Common myeloid progenitor, CD34-positive (primary cell): ENCODE data around the gene FAM124B.

ENCODE experiments used
- CTCF ChIA-PET: fragments of 350-600 bp; sonication (Branson Sonifier 250); formaldehyde crosslinking; loops from one replicate; lab custom pipeline; 2021; ENCODE audit warnings: antibody characterized with exemption; lab: Charles Lee
- POLR2A ChIA-PET: fragments of 350-600 bp; sonication (Branson Sonifier 250); formaldehyde crosslinking; loops from one replicate; lab custom pipeline; 2021; ENCODE audit warnings: antibody characterized with exemption; lab: Charles Lee
- DNase-seq, 3 donors: peaks; one replicate each; pipeline versions ENCODE4 v3.0.0 to v3.0.0-alpha.2; 2013
- H3K27ac ChIP-seq, 2 experiments: 1 replicate in 1 of 2; 2 replicates in 1 of 2; pipeline ENCODE4 v1.7.0; 2013; ENCODE audit warnings: inconsistent platforms in 2 of 2, low read length in 2 of 2, mild to moderate bottlenecking in 2 of 2, low read depth in 1 of 2, moderate library complexity in 1 of 2; ENCODE audit not compliant: severe bottlenecking in 2 of 2, insufficient read depth in 1 of 2, poor library complexity in 1 of 2
- H3K27me3 ChIP-seq, 5 experiments: replicated peaks in 2 of 5; 1 replicate in 3 of 5; 2 replicates in 2 of 5; pipeline versions ENCODE4 v1.6.1 to v1.7.0; 2013; ENCODE audit warnings: low read length in 4 of 5, mild to moderate bottlenecking in 2 of 5, moderate library complexity in 2 of 5, inconsistent platforms in 1 of 5; ENCODE audit not compliant: insufficient read depth in 5 of 5, control insufficient read depth in 4 of 5
- H3K36me3 ChIP-seq, 4 experiments: 1 replicate in 2 of 4; 2 replicates in 2 of 4; pipeline versions ENCODE4 v1.6.1 to v1.7.0; 2013; ENCODE audit warnings: low read length in 3 of 4, control low read depth in 1 of 4, mild to moderate bottlenecking in 1 of 4; ENCODE audit not compliant: control insufficient read depth in 4 of 4, insufficient read depth in 4 of 4
- H3K4me1 ChIP-seq, 4 experiments: 1 replicate in 3 of 4; 2 replicates in 1 of 4; pipeline versions ENCODE4 v1.6.1 to v1.7.1; 2013; ENCODE audit warnings: low read length in 3 of 4, mild to moderate bottlenecking in 3 of 4, control low read depth in 1 of 4, inconsistent platforms in 1 of 4, moderate library complexity in 1 of 4; ENCODE audit not compliant: control insufficient read depth in 4 of 4, insufficient read depth in 4 of 4; ENCODE audit errors: control extremely low read depth in 1 of 4
- H3K4me3 ChIP-seq, 7 experiments: 1 replicate in 4 of 7; 2 replicates in 3 of 7; pipeline versions ENCODE4 v1.5.1 to v1.7.0; 2013; ENCODE audit warnings: mild to moderate bottlenecking in 7 of 7, low read length in 6 of 7, moderate library complexity in 6 of 7, inconsistent platforms in 2 of 7, low read depth in 2 of 7, control low read depth in 1 of 7; ENCODE audit not compliant: insufficient read depth in 4 of 7, control insufficient read depth in 1 of 7; ENCODE audit errors: extremely low read depth in 1 of 7
- H3K9me3 ChIP-seq, 5 experiments: 1 replicate in 4 of 5; 2 replicates in 1 of 5; pipeline versions ENCODE4 v1.6.1 to v1.7.1; 2013; ENCODE audit warnings: low read length in 4 of 5, mild to moderate bottlenecking in 2 of 5, inconsistent platforms in 1 of 5, low read depth in 1 of 5, moderate library complexity in 1 of 5; ENCODE audit not compliant: control insufficient read depth in 4 of 5, insufficient read depth in 2 of 5; ENCODE audit errors: control extremely low read depth in 1 of 5
- WGBS: methylation state at CpG from one replicate; pipeline ENCODE4 v1.1.5; 2013; ENCODE audit not compliant: insufficient coverage; 5-methylcytosine and 5-hydroxymethylcytosine counted together

Gene FAM124B

DNA sequence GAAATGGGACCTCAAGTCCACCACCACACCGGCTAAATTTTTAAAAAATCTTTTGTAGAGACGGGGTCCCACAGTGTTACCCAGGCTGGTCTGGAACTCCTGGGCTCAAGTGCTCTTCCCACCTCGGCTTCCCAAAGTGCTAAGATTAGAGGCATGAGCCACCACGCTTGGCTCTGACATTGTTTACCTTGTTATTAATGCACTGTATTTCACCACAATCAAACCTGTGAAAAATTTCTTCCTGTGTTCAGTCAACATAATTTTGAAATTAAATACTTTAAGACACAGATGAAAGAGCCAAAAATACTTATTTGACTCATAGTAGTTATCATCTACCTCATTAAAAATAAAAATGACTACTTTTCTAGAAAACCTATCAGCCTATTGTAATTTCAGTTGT is 16.0 kb upstream of the FAM124B start:
- peaks cover 0 to 3% (median 0%) of the 10 kb centered on the region in 5 experiments for H3K9me3 ChIP-seq
- no peaks in the 10 kb centered on the region for H3K36me3 ChIP-seq
- H3K27me3 ChIP-seq: no peaks in the 10 kb centered on the region
- H3K4me3 ChIP-seq: no peak overlapping the region
- WGBS: 100% methylated on average over 4 of the region's 4 CpGs
- no peak for DNase-seq
- ChIA-PET CTCF (interaction anchor here (0.6 to 2.6 kb wide), 3 partner anchors 16 to 18 kb away, joined by 3 to 6 read pairs (median 4); partner anchors contain the start of gene FAM124B), POLR2A (no interaction called here)
- no peaks in the 10 kb centered on the region for H3K4me1 ChIP-seq
- H3K27ac ChIP-seq: no peak overlapping the region

DNA sequence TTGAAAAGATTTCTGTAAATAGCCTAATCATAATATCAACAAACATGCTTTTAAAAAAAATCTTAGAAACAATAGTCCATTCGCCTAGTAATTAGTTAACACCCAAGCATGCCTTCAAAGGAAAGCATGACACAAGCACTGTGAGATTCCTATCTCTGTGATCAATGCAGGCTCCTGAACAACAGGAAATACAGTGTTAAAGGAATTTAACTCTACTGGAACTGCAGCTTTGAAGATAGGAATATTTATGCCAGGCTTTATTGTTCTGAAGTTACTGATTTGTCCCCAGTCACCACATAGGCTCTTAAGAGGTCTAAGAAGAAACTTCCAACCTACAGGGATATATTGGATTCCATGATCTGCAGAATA is 15.4 kb upstream of the FAM124B start:
- CTCF ChIA-PET: interaction anchor here (0.6 to 2.3 kb wide), 3 partner anchors 16 to 33 kb away, joined by 3 to 12 read pairs (median 4); no protein-coding TSS in a partner anchor

DNA sequence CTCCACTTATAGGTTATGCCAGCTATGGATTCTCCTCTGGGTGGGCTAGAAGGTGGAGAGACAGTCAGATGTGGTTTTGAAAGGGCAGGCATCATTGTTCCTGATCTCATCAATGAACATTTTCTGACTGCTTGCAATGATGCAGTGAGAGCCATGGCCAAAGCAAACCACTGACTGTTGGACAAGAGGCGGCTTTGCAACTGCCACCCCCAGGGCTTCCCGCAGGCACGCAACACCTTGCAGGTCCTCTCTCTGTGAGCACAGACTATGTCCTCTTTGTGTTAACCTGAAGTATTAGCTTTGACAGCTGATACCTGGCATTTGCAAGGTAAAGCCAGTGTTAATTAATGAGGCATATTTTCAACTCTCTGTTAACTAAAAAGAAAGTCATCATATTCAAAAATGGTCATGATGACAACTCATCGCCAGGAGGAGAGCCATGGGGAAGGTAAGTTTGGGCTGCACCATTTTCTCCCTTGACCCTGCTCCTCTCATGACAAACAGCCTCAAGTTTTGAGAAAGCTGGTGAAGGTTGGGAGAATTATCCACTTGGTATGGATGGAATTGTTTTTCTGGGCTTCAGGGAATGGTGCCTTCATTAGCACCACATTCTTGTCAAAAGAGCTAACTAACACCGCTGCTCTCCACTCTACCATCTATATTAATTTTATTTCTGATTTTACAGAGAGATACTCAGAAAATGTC is 14.9 kb upstream of the FAM124B start:
- no peak overlapping the region for H3K27ac ChIP-seq
- no peaks in the 10 kb centered on the region for H3K27me3 ChIP-seq
- H3K36me3 ChIP-seq: no peaks in the 10 kb centered on the region
- no peak overlapping the region for H3K4me3 ChIP-seq
- peaks cover 0 to 3% (median 0%) of the 10 kb centered on the region in 5 experiments for H3K9me3 ChIP-seq
- no peak for DNase-seq
- peaks cover 0 to 2% (median 0%) of the 10 kb centered on the region in 4 experiments for H3K4me1 ChIP-seq
- CTCF ChIA-PET: interaction anchor here (1.4 to 2.3 kb wide), 3 partner anchors 17 to 48 kb away, joined by 4 to 12 read pairs (median 8); no protein-coding TSS in a partner anchor
- POLR2A ChIA-PET: interaction anchor here (0.5 kb wide), 1 partner anchor 1763 kb away, joined by 3 read pairs; no protein-coding TSS in a partner anchor
- WGBS: 75% methylated on average over 4 of the region's 5 CpGs

More for the DNA sequence above, 15.4 kb upstream of the FAM124B start:
- WGBS: 80% methylated on average over 1 of the region's 1 CpG
- Histone ChIP-seq H3K27ac (no peak overlapping the region), H3K36me3 (no peaks in the 10 kb centered on the region), H3K27me3 (no peaks in the 10 kb centered on the region), H3K4me3 (no peak overlapping the region), H3K4me1 (peaks cover 0 to 2% (median 0%) of the 10 kb centered on the region in 4 experiments), H3K9me3 (peaks cover 0 to 3% (median 0%) of the 10 kb centered on the region in 5 experiments)
- POLR2A ChIA-PET: no interaction called here
- no peak for DNase-seq

- H3K36me3 ChIP-seq: no peaks in the 10 kb centered on the region
- WGBS: 72% methylated on average over 2 of the region's 2 CpGs
- no peak overlapping the region for H3K27ac ChIP-seq
- peaks cover 3 to 12% (median 4%) of the 10 kb centered on the region in 4 experiments for H3K4me1 ChIP-seq
- no peaks in the 10 kb centered on the region for H3K9me3 ChIP-seq
- POLR2A ChIA-PET: no interaction called here
- DNase-seq: no peak
- no peaks in the 10 kb centered on the region for H3K27me3 ChIP-seq
- CTCF ChIA-PET: interaction anchor here (0.8 to 4.2 kb wide), 7 partner anchors 10 to 101 kb away, joined by 3 to 28 read pairs (median 3); partner anchors contain the start of gene FAM124B
- no peak overlapping the region for H3K4me3 ChIP-seq
Observed at GRCh38 chr2:224413381-224413780, 11.5 kb upstream of the FAM124B start.

DNA sequence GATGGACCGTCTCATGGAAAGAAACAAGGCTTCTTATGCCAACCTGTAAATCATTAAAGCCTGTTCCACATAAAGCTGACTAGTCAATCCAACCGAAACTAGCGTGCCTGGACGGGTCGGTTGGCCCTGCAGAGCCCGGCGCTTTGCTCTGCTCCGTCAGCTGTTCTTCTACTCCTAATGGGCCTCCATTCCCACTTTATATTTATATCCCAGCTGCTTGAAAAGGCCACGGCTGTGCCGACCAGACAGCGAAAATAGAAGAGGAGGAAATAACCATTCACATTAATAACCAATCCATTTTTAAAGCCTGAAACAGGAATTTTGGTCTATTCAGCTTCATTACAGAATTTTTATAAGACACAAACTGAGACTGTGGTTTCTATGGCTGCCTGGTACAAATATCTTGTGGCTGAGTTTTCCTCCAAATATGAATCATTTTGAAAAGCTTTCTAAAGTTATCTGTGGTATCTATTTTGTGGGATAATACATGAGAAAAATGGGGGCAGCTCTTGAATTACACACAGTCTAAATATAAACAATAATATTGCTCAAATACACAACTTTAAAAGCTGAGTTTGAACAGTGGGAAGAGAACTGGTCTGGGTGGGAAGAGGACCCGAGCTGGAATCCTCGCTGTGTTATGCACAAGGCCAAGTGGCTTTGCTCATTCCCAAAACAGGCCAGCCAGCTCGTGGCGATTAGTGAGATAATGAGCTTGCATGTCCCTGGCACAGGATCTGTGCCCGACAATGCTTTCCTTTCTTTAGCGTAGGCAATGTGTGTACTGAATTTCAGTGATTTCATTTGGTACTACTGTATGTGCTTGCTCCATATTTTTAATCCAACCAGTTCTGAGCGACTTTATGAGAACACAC is 10.5 kb upstream of the FAM124B start:
- Histone ChIP-seq H3K4me3 (no peak overlapping the region), H3K9me3 (no peaks in the 10 kb centered on the region), H3K27ac (no peak overlapping the region), H3K36me3 (no peaks in the 10 kb centered on the region), H3K4me1 (peaks cover 4 to 20% (median 9%) of the 10 kb centered on the region in 4 experiments), H3K27me3 (no peaks in the 10 kb centered on the region)
- WGBS: 94% methylated on average over 14 of the region's 18 CpGs
- no peak for DNase-seq
- CTCF ChIA-PET: interaction anchor here (0.8 to 4.2 kb wide), 11 partner anchors 9 to 102 kb away, joined by 3 to 28 read pairs (median 3); partner anchors contain the start of gene FAM124B
- POLR2A ChIA-PET: no interaction called here

DNA sequence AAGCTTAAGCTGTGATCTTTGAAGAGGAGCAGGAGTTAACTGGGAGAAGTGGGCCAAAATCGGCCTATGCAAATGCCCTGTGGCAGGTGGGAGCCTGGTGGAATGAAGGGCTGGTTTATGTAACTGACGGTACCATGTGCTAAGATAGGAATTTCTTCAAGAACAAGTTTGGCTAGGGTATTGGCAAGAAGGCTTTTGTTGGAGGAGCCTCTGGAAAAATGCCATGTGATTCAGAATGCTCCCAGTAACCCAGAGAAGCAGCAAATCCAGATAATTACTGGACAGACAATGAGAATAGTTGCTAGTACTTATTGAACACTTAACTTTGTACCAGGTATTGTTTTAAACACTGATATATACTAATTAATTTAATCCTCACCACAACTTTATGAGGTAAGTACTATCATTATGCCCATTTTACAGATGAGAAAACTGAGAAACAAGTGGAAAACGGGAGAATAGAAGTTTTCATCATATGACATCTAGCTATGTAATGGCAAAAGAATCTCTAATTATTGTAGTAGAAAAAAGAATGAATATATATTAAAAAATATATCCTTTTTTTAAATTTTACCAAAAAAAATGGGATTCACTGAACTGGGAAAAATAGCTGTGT is 9.1 kb upstream of the FAM124B start:
- H3K27me3 ChIP-seq: no peaks in the 10 kb centered on the region
- no peak overlapping the region for H3K4me3 ChIP-seq
- H3K27ac ChIP-seq: no peak overlapping the region
- H3K9me3 ChIP-seq: peaks cover 0 to 2% (median 0%) of the 10 kb centered on the region in 5 experiments
- no peak for DNase-seq
- ChIA-PET CTCF (interaction anchor here (1.0 to 4.2 kb wide), 6 partner anchors 8 to 45 kb away, joined by 3 to 28 read pairs (median 5); partner anchors contain the start of gene FAM124B), POLR2A (no interaction called here)
- 100% methylated on average over 2 of the region's 3 CpGs for WGBS
- no peaks in the 10 kb centered on the region for H3K36me3 ChIP-seq
- H3K4me1 ChIP-seq: peaks cover 7 to 30% (median 15%) of the 10 kb centered on the region in 4 experiments
